Mammary epithelial cell (primary cell): ENCODE results near the gene NT5C1A.

Experiments used
- CTCF ChIP-seq, 2 donors: IDR thresholded peaks in 1 of 2; conservative IDR thresholded peaks in 1 of 2; 2 replicates each; pipeline ENCODE4 v1.5.1; 2011 to 2012; ENCODE audit warnings: inconsistent platforms in 2 of 2, low read length in 2 of 2, mild to moderate bottlenecking in 2 of 2, control low read depth in 1 of 2, low read depth in 1 of 2; ENCODE audit not compliant: insufficient read depth in 1 of 2; ENCODE audit errors: extremely low read depth in 1 of 2
- EZH2 ChIP-seq: IDR thresholded peaks from 2 replicates; pipeline ENCODE4 v1.6.1; 2012; ENCODE audit warnings: low read length, inconsistent platforms, borderline replicate concordance

- TF ChIP-seq CTCF (conservative IDR thresholded peaks at IDR 0.05 in 1 of 2, IDR thresholded peaks at IDR 0.05 in 1 of 2; ENCODE audit: extremely low read depth in 1 of 2, insufficient read depth in 1 of 2, low read depth in 1 of 2, low read length in 2 of 2) (no peak), EZH2 (no peak)
These were observed 8.8 kb upstream of the NT5C1A start for GRCh38 chr1:39680751-39681150.
